CD14-positive monocyte (primary cell): ENCODE results near the gene PODXL. TPM values are rescaled to one million over a fixed set of nuclear protein-coding genes. Genes with fewer than 3 reads are reported as not detected.
"Not testable (repeated sequence)": the region's sequence is repeated elsewhere in the genome, so short reads cannot be mapped to it uniquely, and the experiment has no call there.

Experiments
- DNase-seq, 3 donors: peaks; one replicate each; pipeline ENCODE4 v3.0.0-alpha.2; 2011 to 2022
- H2AFZ ChIP-seq: 2 replicates; pipeline ENCODE4 v1.6.0; 2012; ENCODE audit warnings: mild to moderate bottlenecking, low read depth, low read length, inconsistent platforms; ENCODE audit not compliant: insufficient read depth, poor library complexity, severe bottlenecking
- H3K27ac ChIP-seq, 2 donors: 1 replicate in 1 of 2; 2 replicates in 1 of 2; pipeline ENCODE4 v1.5.1; 2012 to 2013; ENCODE audit warnings: low read length in 2 of 2, control low read depth in 1 of 2, inconsistent platforms in 1 of 2, low read depth in 1 of 2, mild to moderate bottlenecking in 1 of 2
- H3K27me3 ChIP-seq, 2 donors: one replicate each; pipeline versions ENCODE4 v1.6.0 to v1.6.1; 2011 to 2013; ENCODE audit warnings: low read length in 2 of 2; ENCODE audit not compliant: control insufficient read depth in 2 of 2, insufficient read depth in 2 of 2
- H3K36me3 ChIP-seq, 2 donors: replicated peaks in 1 of 2; 1 replicate in 1 of 2; 2 replicates in 1 of 2; pipeline versions ENCODE4 v1.5.1 to v1.6.1; 2012 to 2013; ENCODE audit warnings: low read length in 2 of 2, control low read depth in 1 of 2, inconsistent platforms in 1 of 2, mild to moderate bottlenecking in 1 of 2; ENCODE audit not compliant: insufficient read depth in 2 of 2, control insufficient read depth in 1 of 2
- H3K4me1 ChIP-seq, 2 donors: 1 replicate in 1 of 2; 2 replicates in 1 of 2; pipeline versions ENCODE4 v1.5.1 to v1.6.1; 2012 to 2013; ENCODE audit warnings: low read length in 2 of 2, control low read depth in 1 of 2, inconsistent platforms in 1 of 2, mild to moderate bottlenecking in 1 of 2, moderate library complexity in 1 of 2; ENCODE audit not compliant: insufficient read depth in 2 of 2, control insufficient read depth in 1 of 2
- H3K4me2 ChIP-seq: replicated peaks from 2 replicates; pipeline ENCODE3; 2012; ENCODE audit warnings: low read length, moderate library complexity, mild to moderate bottlenecking; ENCODE audit not compliant: poor library complexity, severe bottlenecking; ENCODE audit errors: extremely low read depth
- H3K4me3 ChIP-seq, 3 experiments: fragments of 200-600 bp in 1 of 3; sonication (generic) in 1 of 3; replicated peaks in 1 of 3; 1 replicate in 2 of 3; 2 replicates in 1 of 3; pipeline ENCODE4 v1.5.1; 2011 to 2013; ENCODE audit warnings: low read length in 3 of 3, mild to moderate bottlenecking in 3 of 3, control low read depth in 2 of 3, low read depth in 2 of 3, inconsistent platforms in 1 of 3, moderate library complexity in 1 of 3
- H3K79me2 ChIP-seq: 2 replicates; pipeline ENCODE4 v1.6.0; 2012; ENCODE audit warnings: mild to moderate bottlenecking, control low read depth, inconsistent platforms, low read length, moderate library complexity; ENCODE audit not compliant: insufficient read depth
- H3K9ac ChIP-seq: 2 replicates; pipeline ENCODE4 v1.6.0; 2017; ENCODE audit warnings: low read length, mild to moderate bottlenecking; ENCODE audit not compliant: insufficient read depth, poor library complexity, severe bottlenecking
- H3K9me3 ChIP-seq, 2 donors: replicated peaks in 1 of 2; 1 replicate in 1 of 2; 2 replicates in 1 of 2; pipeline versions ENCODE4 v1.5.1 to v1.6.1; 2012 to 2013; ENCODE audit warnings: low read length in 2 of 2, control low read depth in 1 of 2; ENCODE audit not compliant: control insufficient read depth in 1 of 2, insufficient read depth in 1 of 2
- H4K20me1 ChIP-seq: 2 replicates; pipeline ENCODE4 v1.6.0; 2012; ENCODE audit warnings: mild to moderate bottlenecking, low read length, control low read depth, moderate library complexity; ENCODE audit not compliant: insufficient read depth
- H3K27ac Mint-ChIP-seq, 7 donors: one replicate each; pipeline ENCODE4 v1.8.0; 2020; ENCODE audit warnings: mild to moderate bottlenecking in 7 of 7, mixed read lengths in 7 of 7, moderate library complexity in 6 of 7, inconsistent platforms in 2 of 7
- H3K27me3 Mint-ChIP-seq, 3 donors: one replicate each; pipeline ENCODE4 v1.8.0; 2021 to 2022; ENCODE audit warnings: low read depth in 3 of 3, mild to moderate bottlenecking in 3 of 3, mixed read lengths in 3 of 3, moderate library complexity in 3 of 3, inconsistent platforms in 1 of 3
- H3K36me3 Mint-ChIP-seq, 2 donors: one replicate each; pipeline ENCODE4 v1.8.0; 2020; ENCODE audit warnings: mixed read lengths in 2 of 2, inconsistent platforms in 1 of 2, mild to moderate bottlenecking in 1 of 2
- H3K4me1 Mint-ChIP-seq: one replicate; pipeline ENCODE4 v1.8.0; 2020; ENCODE audit warnings: mild to moderate bottlenecking, mixed read lengths
- H3K4me3 Mint-ChIP-seq, 2 donors: one replicate each; pipeline ENCODE4 v1.8.0; 2020; ENCODE audit warnings: mild to moderate bottlenecking in 2 of 2, mixed read lengths in 2 of 2, moderate library complexity in 1 of 2
- H3K9me3 Mint-ChIP-seq, 7 donors: one replicate each; pipeline ENCODE4 v1.8.0; 2020 to 2022; ENCODE audit warnings: mixed read lengths in 7 of 7, mild to moderate bottlenecking in 6 of 7, moderate library complexity in 6 of 7, inconsistent platforms in 2 of 7
- WGBS: methylation state at CpG from one replicate; pipeline ENCODE4 v1.1.5; 2013; ENCODE audit warnings: missing lambda C conversion rate; ENCODE audit not compliant: insufficient coverage; 5-methylcytosine and 5-hydroxymethylcytosine counted together
- intact Hi-C, 2 donors: fragments of 100-400 bp; cut with micrococcal nuclease; formaldehyde crosslinking; loops; one replicate each; pipeline versions ENCODE4 v1.15.0 to v1.15.1; 2023
- polyA plus RNA-seq, 3 donors: library from polyadenylated mRNA; depleted of rRNA in 1 of 3; unstranded in 2 of 3; stranded (reverse) in 1 of 3; fragments of 300-500 nt in 2 of 3; fragments of >200 nt in 1 of 3; fragmentation: Illumina TruSeq in 2 of 3; gene quantifications; 1 replicate in 2 of 3; 2 replicates in 1 of 3; pipeline ENCODE4 v1.2.3, GENCODE V29; 2012 to 2021
- TF ChIP-seq, protein P1 (sequence below): fragments of 200-600 bp; IDR thresholded peaks from one replicate; pipeline ENCODE4 v1.8.0; 2022; ENCODE audit warnings: antibody characterized with exemption, mild to moderate bottlenecking

PODXL gene
- polyA plus RNA-seq, 3 donors: 0.20 to 0.25 TPM; not detected in 1

DNA sequence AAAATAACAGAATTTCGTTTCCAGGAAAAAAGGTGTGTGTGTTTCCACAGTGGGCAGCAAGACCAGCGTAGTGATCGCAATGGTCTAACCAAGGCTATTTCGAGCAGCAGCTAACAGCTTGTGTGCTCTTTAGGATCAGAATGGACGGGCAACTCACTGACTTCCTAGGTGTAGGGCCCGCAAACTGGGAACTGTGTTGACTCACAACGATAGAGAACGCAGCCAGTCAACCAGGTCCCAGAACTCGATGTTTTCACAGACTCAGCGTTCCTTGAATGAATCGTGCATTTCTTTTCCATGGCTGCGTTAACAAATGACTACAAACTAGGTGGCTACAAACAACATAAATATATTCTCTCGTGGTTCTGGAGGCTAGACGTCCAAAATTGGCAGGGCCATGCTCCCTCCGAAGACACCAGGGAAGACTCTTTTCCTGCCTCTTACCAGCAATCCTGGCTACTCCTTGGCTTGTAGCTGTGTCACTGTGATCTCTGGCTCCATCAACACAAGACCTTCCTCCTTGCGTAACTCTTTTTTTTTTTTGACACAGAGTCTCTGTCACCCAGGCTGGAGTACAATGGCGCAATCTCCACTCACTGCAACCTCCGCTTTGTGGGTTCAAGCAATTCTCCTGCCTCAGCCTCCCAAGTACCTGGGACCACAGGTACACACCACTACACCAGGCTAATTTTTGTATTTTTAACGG, 39.1 kb downstream of the PODXL start:
- no peaks in the 10 kb centered on the region for H3K79me2 ChIP-seq
- H4K20me1 ChIP-seq: no peaks in the 10 kb centered on the region

DNA sequence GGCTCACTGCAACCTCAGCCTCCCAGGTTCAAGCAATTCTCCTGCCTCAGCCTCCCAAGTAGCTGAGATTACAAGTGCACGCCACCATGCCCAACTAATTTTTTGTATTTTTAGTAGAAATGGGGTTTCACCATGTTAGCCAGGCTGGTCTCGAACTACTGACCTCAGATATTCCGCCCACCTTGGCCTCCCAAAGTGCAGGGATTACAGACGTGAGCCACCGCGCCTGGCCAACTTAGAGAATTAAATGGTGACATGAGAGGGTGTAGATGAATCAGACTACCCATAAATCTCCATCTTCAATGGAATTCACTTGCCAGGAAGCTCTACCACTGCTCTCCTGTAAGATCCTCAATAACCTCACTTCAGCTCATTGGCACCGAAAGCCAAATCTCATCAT, 41.0 kb downstream of the PODXL start:
- H3K79me2 ChIP-seq, H3K27ac ChIP-seq, H3K9ac ChIP-seq, H3K9me3 Mint-ChIP-seq, H4K20me1 ChIP-seq, H3K36me3 ChIP-seq, DNase-seq, H3K4me3 Mint-ChIP-seq, H3K36me3 Mint-ChIP-seq, H3K27me3 Mint-ChIP-seq, H2AFZ ChIP-seq, H3K27me3 ChIP-seq, H3K9me3 ChIP-seq, H3K4me2 ChIP-seq, H3K4me1 ChIP-seq, H3K4me3 ChIP-seq, intact Hi-C loops: not testable (repeated sequence)
- no CpG with 5 or more reads among the region's 7 CpGs for WGBS
- Mint-ChIP-seq H3K4me1 (peaks cover 14% of the 10 kb centered on the region), H3K27ac (peak overlapping the region in 1 of 7 donors; percentile 73)

More for the DNA sequence above, 39.1 kb downstream of the PODXL start:
- 80% methylated on average over 18 of the region's 19 CpGs for WGBS
- H3K9me3 ChIP-seq: no peaks in the 10 kb centered on the region
- H3K36me3 ChIP-seq: no peaks in the 10 kb centered on the region
- H3K4me1 Mint-ChIP-seq: peaks cover 10% of the 10 kb centered on the region
- no peak overlapping the region for H3K27ac Mint-ChIP-seq
- H3K4me3 ChIP-seq: no peak overlapping the region
- TF ChIP-seq, protein P1, sequence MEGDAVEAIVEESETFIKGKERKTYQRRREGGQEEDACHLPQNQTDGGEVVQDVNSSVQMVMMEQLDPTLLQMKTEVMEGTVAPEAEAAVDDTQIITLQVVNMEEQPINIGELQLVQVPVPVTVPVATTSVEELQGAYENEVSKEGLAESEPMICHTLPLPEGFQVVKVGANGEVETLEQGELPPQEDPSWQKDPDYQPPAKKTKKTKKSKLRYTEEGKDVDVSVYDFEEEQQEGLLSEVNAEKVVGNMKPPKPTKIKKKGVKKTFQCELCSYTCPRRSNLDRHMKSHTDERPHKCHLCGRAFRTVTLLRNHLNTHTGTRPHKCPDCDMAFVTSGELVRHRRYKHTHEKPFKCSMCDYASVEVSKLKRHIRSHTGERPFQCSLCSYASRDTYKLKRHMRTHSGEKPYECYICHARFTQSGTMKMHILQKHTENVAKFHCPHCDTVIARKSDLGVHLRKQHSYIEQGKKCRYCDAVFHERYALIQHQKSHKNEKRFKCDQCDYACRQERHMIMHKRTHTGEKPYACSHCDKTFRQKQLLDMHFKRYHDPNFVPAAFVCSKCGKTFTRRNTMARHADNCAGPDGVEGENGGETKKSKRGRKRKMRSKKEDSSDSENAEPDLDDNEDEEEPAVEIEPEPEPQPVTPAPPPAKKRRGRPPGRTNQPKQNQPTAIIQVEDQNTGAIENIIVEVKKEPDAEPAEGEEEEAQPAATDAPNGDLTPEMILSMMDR: no peak
- DNase-seq: no peak
- intact Hi-C loops: no loop called here
- no peaks in the 10 kb centered on the region for H3K36me3 Mint-ChIP-seq
- H3K27ac ChIP-seq: no peak overlapping the region
- H3K27me3 Mint-ChIP-seq: peaks cover 2 to 4% (median 3%) of the 10 kb centered on the region in 3 donors
- H3K4me2 ChIP-seq: no peak overlapping the region
- no peaks in the 10 kb centered on the region for H3K27me3 ChIP-seq
- H3K9ac ChIP-seq: no peak overlapping the region
- H2AFZ ChIP-seq: no peak overlapping the region
- peaks cover 0 to 2% of the 10 kb centered on the region in 2 donors for H3K4me1 ChIP-seq
- peaks cover 0 to 1% (median 0%) of the 10 kb centered on the region in 7 donors for H3K9me3 Mint-ChIP-seq
- H3K4me3 Mint-ChIP-seq: no peak overlapping the region
